ENCODE measurements around the gene HAGH.
A peak's percentile ranks its signal among the peaks of the same experiment; 100 is the strongest.

HAGH gene

GRCh38 chr16:1831186-1832075, 4.8 kb upstream of the HAGH start:
- no peak for DNase-seq

- DNase-seq: no peak
Observed at GRCh38 chr16:1830213-1830612, 3.6 kb upstream of the HAGH start.

- DNase-seq: no peak
Observed at GRCh38 chr16:1828645-1829410, 2.2 kb upstream of the HAGH start.

GRCh38 chr16:1825864-1826690, 548 bp downstream of the HAGH start:
- peak; percentile 76 to 81 (median 78) for DNase-seq

- no peak for DNase-seq
Observed at GRCh38 chr16:1825381-1825863, 1.2 kb downstream of the HAGH start.

GRCh38 chr16:1823821-1824220, 2.8 kb downstream of the HAGH start:
- DNase-seq: no peak

- DNase-seq: no peak
Observed at GRCh38 chr16:1822801-1823200, 3.8 kb downstream of the HAGH start.

GRCh38 chr16:1821861-1822611, 4.6 kb downstream of the HAGH start:
- no peak for DNase-seq

- DNase-seq: no peak
Observed at GRCh38 chr16:1820946-1821290, 5.7 kb downstream of the HAGH start.

- no peak for DNase-seq
Observed at GRCh38 chr16:1820096-1820945, 6.3 kb downstream of the HAGH start.

GRCh38 chr16:1819611-1820010, 7.0 kb downstream of the HAGH start:
- DNase-seq: no peak

- no peak for DNase-seq
Observed at GRCh38 chr16:1818873-1819525, 7.6 kb downstream of the HAGH start.

GRCh38 chr16:1818204-1818872, 8.3 kb downstream of the HAGH start:
- no peak for DNase-seq

- DNase-seq: no peak
Observed at GRCh38 chr16:1817716-1818115, 8.9 kb downstream of the HAGH start.

- no peak for DNase-seq
Observed at GRCh38 chr16:1817276-1817589, 9.4 kb downstream of the HAGH start.

- no peak for DNase-seq
Observed at GRCh38 chr16:1816396-1817275, 10.0 kb downstream of the HAGH start.

- DNase-seq: no peak
Observed at GRCh38 chr16:1815461-1815860, 11.2 kb downstream of the HAGH start.

- DNase-seq: peak; percentile 77 to 89 (median 81)
Observed at GRCh38 chr16:1812732-1813163, 13.9 kb downstream of the HAGH start.

GRCh38 chr16:1810536-1810935, 16.1 kb downstream of the HAGH start:
- DNase-seq: no peak

Data from NCI-H1417 (cell line).